ENCODE measurements around the gene SEMA3E. TPM values are rescaled to one million over a fixed set of nuclear protein-coding genes. Genes with fewer than 3 reads are reported as not detected.

The SEMA3E gene
- total and polyA plus RNA-seq, 8 donors: 0.23 to 2.0 (median 0.97) TPM

DNA sequence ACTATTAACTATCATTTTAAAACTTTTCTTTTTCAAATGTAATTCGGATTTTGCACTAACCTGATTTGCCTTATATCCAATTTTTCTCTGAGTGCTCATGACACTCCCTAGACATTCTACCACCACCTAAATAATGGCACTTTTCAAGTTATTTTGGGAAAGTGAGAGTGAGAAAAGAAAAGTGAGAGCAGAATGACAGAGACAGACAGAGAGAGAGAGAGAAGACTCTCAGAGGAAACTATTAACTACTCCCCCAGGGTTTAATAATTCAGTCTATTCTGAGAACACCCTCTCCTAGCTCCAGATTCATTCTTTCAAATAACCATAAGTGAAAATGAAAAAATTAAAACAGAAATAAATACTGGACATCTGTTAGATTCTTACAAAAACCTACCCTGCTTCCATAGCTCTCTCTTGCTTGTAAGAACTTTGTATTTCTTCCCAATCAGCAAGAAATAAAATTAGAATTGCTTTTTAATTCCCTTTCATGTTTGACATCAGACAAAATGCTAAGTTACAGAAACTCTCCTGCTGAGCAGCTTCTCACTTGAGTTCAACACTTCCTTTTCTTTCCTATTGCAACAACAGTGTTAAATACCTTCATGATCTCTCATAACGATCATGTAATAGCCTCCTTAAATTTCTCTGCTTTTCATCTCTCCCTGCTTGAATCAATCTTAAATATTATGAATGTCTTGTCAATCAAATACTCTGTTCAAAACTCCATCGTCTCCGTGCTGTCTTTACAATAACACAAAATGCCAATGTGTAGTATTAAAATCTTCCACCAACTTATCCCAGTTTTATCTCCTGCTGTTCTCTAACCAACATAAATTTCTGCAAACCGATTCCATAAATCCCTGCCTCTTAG, 191.7 kb downstream of the SEMA3E start:
- no peaks in the 10 kb centered on the region for H3K27me3 ChIP-seq
- WGBS, 2 donors: 41 to 52% methylated on average over 5 of the region's 5 CpGs
- intact Hi-C loops (cut with DNase I): no loop called here
- no peaks in the 10 kb centered on the region for H3K9me3 ChIP-seq
- H3K27ac ChIP-seq: no peak overlapping the region
- TF ChIP-seq, protein P1, sequence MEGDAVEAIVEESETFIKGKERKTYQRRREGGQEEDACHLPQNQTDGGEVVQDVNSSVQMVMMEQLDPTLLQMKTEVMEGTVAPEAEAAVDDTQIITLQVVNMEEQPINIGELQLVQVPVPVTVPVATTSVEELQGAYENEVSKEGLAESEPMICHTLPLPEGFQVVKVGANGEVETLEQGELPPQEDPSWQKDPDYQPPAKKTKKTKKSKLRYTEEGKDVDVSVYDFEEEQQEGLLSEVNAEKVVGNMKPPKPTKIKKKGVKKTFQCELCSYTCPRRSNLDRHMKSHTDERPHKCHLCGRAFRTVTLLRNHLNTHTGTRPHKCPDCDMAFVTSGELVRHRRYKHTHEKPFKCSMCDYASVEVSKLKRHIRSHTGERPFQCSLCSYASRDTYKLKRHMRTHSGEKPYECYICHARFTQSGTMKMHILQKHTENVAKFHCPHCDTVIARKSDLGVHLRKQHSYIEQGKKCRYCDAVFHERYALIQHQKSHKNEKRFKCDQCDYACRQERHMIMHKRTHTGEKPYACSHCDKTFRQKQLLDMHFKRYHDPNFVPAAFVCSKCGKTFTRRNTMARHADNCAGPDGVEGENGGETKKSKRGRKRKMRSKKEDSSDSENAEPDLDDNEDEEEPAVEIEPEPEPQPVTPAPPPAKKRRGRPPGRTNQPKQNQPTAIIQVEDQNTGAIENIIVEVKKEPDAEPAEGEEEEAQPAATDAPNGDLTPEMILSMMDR (IDR thresholded peaks at IDR 0.05): no peak
- DNase-seq (no peak), ATAC-seq (no peak), FAIRE-seq (no peak)
- no peak overlapping the region for H3K4me3 ChIP-seq
- no peaks in the 10 kb centered on the region for H3K4me1 ChIP-seq
- no peaks in the 10 kb centered on the region for H3K36me3 ChIP-seq

DNA sequence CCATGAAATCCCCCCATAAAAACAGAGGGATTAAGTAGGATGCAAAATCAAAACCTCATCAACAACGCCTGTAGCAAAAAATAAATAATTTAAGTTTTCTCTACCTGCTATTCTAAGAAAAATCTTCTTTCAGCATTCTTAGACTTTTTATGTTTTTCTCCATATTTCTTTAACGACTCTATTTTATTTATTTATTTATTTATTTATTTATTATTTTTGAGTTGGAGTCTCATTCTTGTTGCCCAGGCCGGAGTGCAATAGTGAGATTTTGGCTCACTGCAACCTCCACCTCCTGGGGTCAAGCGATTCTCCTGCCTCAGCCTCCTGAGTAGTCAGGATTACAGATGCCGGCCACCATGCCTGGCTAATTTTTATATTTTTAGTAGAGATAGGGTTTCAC, 192.5 kb downstream of the SEMA3E start:
- 83 to 90% methylated on average over 5 of the region's 5 CpGs for WGBS, 2 donors
- Histone ChIP-seq H3K4me3 (no peak overlapping the region), H3K9me3 (no peaks in the 10 kb centered on the region), H3K27ac (no peak overlapping the region), H3K36me3 (no peaks in the 10 kb centered on the region), H3K4me1 (no peaks in the 10 kb centered on the region), H3K27me3 (no peaks in the 10 kb centered on the region)
- TF ChIP-seq, protein P1 (IDR thresholded peaks at IDR 0.05): no peak
- intact Hi-C loops (cut with DNase I): no loop called here
- no peak for ATAC-seq
- no peak for FAIRE-seq
- no peak for DNase-seq

DNA sequence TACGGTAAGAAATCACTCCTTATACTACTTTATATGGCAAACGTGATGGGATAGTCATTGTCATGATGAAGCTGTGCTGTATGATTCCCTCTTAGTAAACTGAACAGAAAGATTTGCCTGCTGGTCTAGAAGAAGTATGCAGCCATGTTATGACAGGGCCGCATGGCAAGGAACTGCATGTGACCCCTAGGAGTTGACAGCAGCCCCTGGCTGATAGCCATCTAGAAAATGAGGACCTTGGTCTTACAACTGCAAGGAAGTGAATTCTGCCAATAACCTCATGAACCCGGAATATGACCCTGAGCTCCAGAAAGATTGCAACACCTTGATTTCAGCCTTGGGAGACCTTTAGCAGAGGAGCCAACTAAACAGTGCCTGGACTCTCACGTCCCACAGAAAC, 193.3 kb downstream of the SEMA3E start:
- no peak overlapping the region for H3K27ac ChIP-seq
- H3K9me3 ChIP-seq: no peaks in the 10 kb centered on the region
- H3K27me3 ChIP-seq: no peaks in the 10 kb centered on the region
- ATAC-seq: no peak
- no peaks in the 10 kb centered on the region for H3K4me1 ChIP-seq
- no peak for FAIRE-seq
- TF ChIP-seq, protein P1 (IDR thresholded peaks at IDR 0.05): no peak
- no peak for DNase-seq
- H3K4me3 ChIP-seq: no peak overlapping the region
- H3K36me3 ChIP-seq: no peaks in the 10 kb centered on the region
- intact Hi-C loops (cut with DNase I): no loop called here
- WGBS, 2 donors: 57 to 60% methylated on average over 5 of the region's 5 CpGs

DNA sequence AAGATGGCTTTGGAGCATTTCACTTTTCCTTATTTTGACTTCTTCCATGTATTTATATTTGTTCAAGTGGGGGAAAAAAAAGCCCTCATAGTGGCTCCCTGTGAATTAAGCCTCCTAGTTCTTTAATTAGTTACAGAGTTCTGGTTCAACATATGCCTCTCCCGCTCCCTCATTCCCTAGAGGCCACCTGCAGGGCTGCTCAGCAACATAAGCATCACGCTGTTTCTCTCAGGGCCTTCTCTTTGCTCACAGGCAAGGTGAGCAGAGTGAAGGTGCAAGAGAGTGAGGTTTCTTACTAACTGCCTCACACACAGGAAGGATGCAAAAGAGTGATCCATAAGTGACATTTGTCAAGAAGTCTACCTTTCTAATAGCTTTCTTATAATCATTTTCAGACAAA, 196.7 kb downstream of the SEMA3E start:
- ATAC-seq (no peak), DNase-seq (no peak), FAIRE-seq (no peak)
- intact Hi-C loops (cut with DNase I): no loop called here
- no peaks in the 10 kb centered on the region for H3K36me3 ChIP-seq
- no peak overlapping the region for H3K27ac ChIP-seq
- TF ChIP-seq, protein P1 (IDR thresholded peaks at IDR 0.05): no peak
- H3K4me1 ChIP-seq: no peaks in the 10 kb centered on the region
- 69 to 70% methylated on average over 2 of the region's 2 CpGs for WGBS, 2 donors
- no peaks in the 10 kb centered on the region for H3K27me3 ChIP-seq
- no peaks in the 10 kb centered on the region for H3K9me3 ChIP-seq
- no peak overlapping the region for H3K4me3 ChIP-seq

DNA sequence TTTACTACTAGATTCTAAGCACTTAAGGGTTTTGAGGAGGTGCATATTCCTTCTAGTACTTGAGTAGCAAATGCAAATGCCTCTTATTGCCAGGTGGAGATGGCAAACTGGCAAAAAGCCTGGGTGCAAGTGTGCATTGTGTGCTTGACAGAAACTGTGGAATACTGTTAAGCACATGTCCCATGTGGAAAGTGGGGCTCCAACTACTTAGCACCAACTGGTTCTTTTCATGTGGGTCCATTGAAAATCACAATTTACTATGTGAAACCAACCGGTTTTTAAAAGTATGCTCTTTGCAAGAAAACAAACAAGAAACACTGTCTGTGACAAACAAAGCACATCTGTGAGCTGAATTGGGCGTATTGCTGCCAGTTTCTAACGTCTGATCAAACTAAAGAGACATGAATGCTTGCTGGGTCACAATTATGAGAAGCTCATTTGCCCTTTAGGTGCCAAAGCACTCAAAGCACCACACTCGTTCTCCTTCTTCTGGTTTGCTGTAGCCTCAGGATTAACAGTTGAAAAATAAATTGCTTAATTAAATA, 197.4 kb downstream of the SEMA3E start:
- no peak for ATAC-seq
- Histone ChIP-seq H3K36me3 (no peaks in the 10 kb centered on the region), H3K27ac (no peak overlapping the region), H3K27me3 (no peaks in the 10 kb centered on the region), H3K4me3 (no peak overlapping the region), H3K4me1 (no peaks in the 10 kb centered on the region), H3K9me3 (no peaks in the 10 kb centered on the region)
- TF ChIP-seq, protein P1 (IDR thresholded peaks at IDR 0.05): no peak
- FAIRE-seq: no peak
- WGBS, 2 donors: 43 to 49% methylated on average over 4 of the region's 4 CpGs
- intact Hi-C loops (cut with DNase I): no loop called here
- no peak for DNase-seq
